Liver (tissue), 9 donors: ENCODE data around the gene ZNF117. TPM values are rescaled to one million over a fixed set of nuclear protein-coding genes. Genes with fewer than 3 reads are reported as not detected.
"Not testable (repeated sequence)": the region's sequence is repeated elsewhere in the genome, so short reads cannot be mapped to it uniquely, and the experiment has no call there.

Experiments used
- DNase-seq: peaks from one replicate; pipeline ENCODE4 v3.0.0-alpha.2; 2017; ENCODE audit warnings: low spot score
- H3K27ac ChIP-seq, 2 donors: one replicate each; pipeline ENCODE4 v1.7.0; 2013; ENCODE audit warnings: inconsistent platforms in 2 of 2, low read length in 2 of 2, control low read depth in 1 of 2, low read depth in 1 of 2, mild to moderate bottlenecking in 1 of 2
- H3K27me3 ChIP-seq, 4 donors: one replicate each; pipeline versions ENCODE4 v1.6.1 to v1.7.0; 2013; ENCODE audit warnings: low read length in 3 of 4, inconsistent platforms in 1 of 4, mild to moderate bottlenecking in 1 of 4, moderate library complexity in 1 of 4; ENCODE audit not compliant: control insufficient read depth in 4 of 4, insufficient read depth in 4 of 4
- H3K36me3 ChIP-seq, 4 donors: one replicate each; pipeline versions ENCODE4 v1.6.1 to v1.7.0; 2013; ENCODE audit warnings: low read length in 3 of 4, mild to moderate bottlenecking in 3 of 4, low read depth in 1 of 4, moderate library complexity in 1 of 4; ENCODE audit not compliant: control insufficient read depth in 4 of 4, insufficient read depth in 3 of 4
- H3K4me1 ChIP-seq, 4 donors: one replicate each; pipeline versions ENCODE4 v1.6.1 to v1.7.0; 2013; ENCODE audit warnings: low read length in 3 of 4, mild to moderate bottlenecking in 3 of 4, moderate library complexity in 1 of 4; ENCODE audit not compliant: control insufficient read depth in 4 of 4, insufficient read depth in 4 of 4
- H3K4me3 ChIP-seq, 3 donors: one replicate each; pipeline versions ENCODE4 v1.6.1 to v1.7.0; 2013; ENCODE audit warnings: low read length in 3 of 3, control low read depth in 1 of 3, low read depth in 1 of 3, mild to moderate bottlenecking in 1 of 3
- H3K9ac ChIP-seq, 2 donors: one replicate each; pipeline ENCODE4 v1.7.0; 2013; ENCODE audit warnings: low read length in 2 of 2, mild to moderate bottlenecking in 2 of 2, moderate library complexity in 2 of 2, control low read depth in 1 of 2, low read depth in 1 of 2
- H3K9me3 ChIP-seq, 4 donors: one replicate each; pipeline versions ENCODE4 v1.6.1 to v1.7.0; 2013; ENCODE audit warnings: low read length in 3 of 4; ENCODE audit not compliant: control insufficient read depth in 4 of 4
- EGR1 ChIP-seq, 2 donors: IDR thresholded peaks; 2 replicates each; pipeline ENCODE4 v1.6.1; 2016 to 2018; ENCODE audit warnings: antibody characterized with exemption in 2 of 2, low read depth in 2 of 2
- FOXA1 ChIP-seq: IDR thresholded peaks from 2 replicates; pipeline ENCODE4 v1.6.1; 2016; ENCODE audit warnings: antibody characterized with exemption
- FOXA2 ChIP-seq: IDR thresholded peaks from 2 replicates; pipeline ENCODE4 v1.6.1; 2016; ENCODE audit warnings: antibody characterized with exemption
- HNF4A ChIP-seq, 2 donors: conservative IDR thresholded peaks; 2 replicates each; pipeline ENCODE4 v1.6.1; 2016; ENCODE audit warnings: antibody characterized with exemption in 2 of 2, mild to moderate bottlenecking in 2 of 2
- HNF4G ChIP-seq: IDR thresholded peaks from 2 replicates; pipeline ENCODE4 v1.6.1; 2016; ENCODE audit warnings: antibody characterized with exemption
- JUND ChIP-seq, 2 donors: IDR thresholded peaks; 2 replicates each; pipeline ENCODE4 v1.6.1; 2016; ENCODE audit warnings: antibody characterized with exemption in 2 of 2
- NR2F2 ChIP-seq: IDR thresholded peaks from 2 replicates; pipeline ENCODE4 v1.6.1; 2016; ENCODE audit warnings: antibody characterized with exemption
- RAD21 ChIP-seq, 2 donors: IDR thresholded peaks; 2 replicates each; pipeline ENCODE4 v1.6.1; 2016; ENCODE audit warnings: antibody characterized with exemption in 2 of 2, mild to moderate bottlenecking in 2 of 2
- RXRA ChIP-seq, 2 donors: IDR thresholded peaks; 2 replicates each; pipeline ENCODE4 v1.6.1; 2017 to 2018; ENCODE audit warnings: antibody characterized with exemption in 2 of 2, mild to moderate bottlenecking in 1 of 2
- SP1 ChIP-seq: IDR thresholded peaks from 2 replicates; pipeline ENCODE4 v1.6.1; 2018; ENCODE audit warnings: antibody characterized with exemption, mild to moderate bottlenecking
- YY1 ChIP-seq: IDR thresholded peaks from 2 replicates; pipeline ENCODE4 v1.6.1; 2016; ENCODE audit warnings: antibody characterized with exemption, mild to moderate bottlenecking
- WGBS: extraction: QIAGEN DNeasy Blood & Tissue Kit; methylation state at CpG from one replicate; pipeline ENCODE4 v1.1.7; 2013; 5-methylcytosine and 5-hydroxymethylcytosine counted together
- polyA plus RNA-seq, 2 donors: library from polyadenylated mRNA; stranded (reverse) in 1 of 2; unstranded in 1 of 2; fragments of 200-250 nt in 1 of 2; fragments of >200 nt in 1 of 2; fragmentation: Nextera tagmentation in 1 of 2; extraction: Ambion mirVana in 1 of 2; gene quantifications; one replicate each; pipeline versions ENCODE4 v1.2.1 to v1.2.3, GENCODE V29; 2013 to 2015
- total RNA-seq, 2 donors: library from RNA; depleted of rRNA; stranded (reverse); fragments of >200 nt; gene quantifications; one replicate each; pipeline ENCODE4 v1.2.3, GENCODE V29; 2014
- TF ChIP-seq, protein P1 (sequence below): IDR thresholded peaks from 2 replicates; pipeline ENCODE4 v1.6.1; 2016; ENCODE audit warnings: antibody characterized with exemption
- TF ChIP-seq, protein P2 (sequence below): IDR thresholded peaks from 2 replicates; pipeline ENCODE4 v1.6.1; 2016; ENCODE audit warnings: antibody characterized with exemption, mild to moderate bottlenecking
- TF ChIP-seq, protein P3 (sequence below): fragments of 150-350 bp; IDR thresholded peaks from 2 replicates; pipeline ENCODE4 v1.5.1; 2017; ENCODE audit warnings: improper control_type of control experiment, low read depth, low read length; ENCODE audit not compliant: missing input control
- TF ChIP-seq, protein P4 (sequence below): IDR thresholded peaks from 2 replicates; pipeline ENCODE4 v1.6.1; 2016; ENCODE audit warnings: antibody characterized with exemption
- donor health status: healthy.
- donor health status: healthy.
- donor health status: healthy.
- donor health status: healthy.
- donor health status: healthy.

The ZNF117 gene
- total and polyA plus RNA-seq, 4 donors: 0.69 to 4.3 (median 2.5) TPM

DNA sequence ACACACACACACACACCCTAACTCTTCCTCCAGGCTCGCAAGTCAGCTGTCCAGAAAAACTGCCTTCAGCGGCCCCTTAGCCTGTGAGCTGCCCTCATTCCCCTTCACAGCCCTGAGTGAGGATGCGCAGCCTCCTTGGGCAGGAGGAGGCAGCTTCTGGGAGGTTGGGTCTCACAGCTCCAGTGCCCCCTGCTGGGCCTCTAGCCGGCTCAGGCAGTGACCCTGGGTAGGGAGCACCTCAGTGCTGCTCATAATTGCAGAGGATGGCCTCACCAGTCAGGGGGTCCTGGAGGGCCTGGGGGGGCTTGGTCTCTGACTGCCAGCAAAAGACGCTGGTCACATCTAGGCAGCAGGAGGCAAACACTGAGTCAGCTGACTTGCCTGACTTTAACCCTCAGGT lies 44.1 kb downstream of the ZNF117 start:
- Histone ChIP-seq H3K27me3 (no peaks in the 10 kb centered on the region), H3K4me3 (no peak overlapping the region), H3K9ac (no peak overlapping the region), H3K36me3 (no peaks in the 10 kb centered on the region), H3K9me3 (peaks cover 0 to 5% (median 0%) of the 10 kb centered on the region in 4 donors), H3K4me1 (peaks cover 7 to 10% (median 9%) of the 10 kb centered on the region in 4 donors), H3K27ac (no peak overlapping the region)
- TF ChIP-seq HNF4G (no peak), EGR1 (IDR thresholded peaks at IDR 0.05; ENCODE audit: low read depth in 2 of 2) (no peak), NR2F2 (no peak), RAD21 (IDR thresholded peaks at IDR 0.05) (no peak), RXRA (IDR thresholded peaks at IDR 0.05) (no peak), SP1 (no peak), FOXA1 (no peak), JUND (IDR thresholded peaks at IDR 0.05) (no peak), YY1 (no peak), FOXA2 (no peak)
- TF ChIP-seq, protein P1, sequence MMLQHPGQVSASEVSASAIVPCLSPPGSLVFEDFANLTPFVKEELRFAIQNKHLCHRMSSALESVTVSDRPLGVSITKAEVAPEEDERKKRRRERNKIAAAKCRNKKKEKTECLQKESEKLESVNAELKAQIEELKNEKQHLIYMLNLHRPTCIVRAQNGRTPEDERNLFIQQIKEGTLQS: no peak
- TF ChIP-seq, protein P2, sequence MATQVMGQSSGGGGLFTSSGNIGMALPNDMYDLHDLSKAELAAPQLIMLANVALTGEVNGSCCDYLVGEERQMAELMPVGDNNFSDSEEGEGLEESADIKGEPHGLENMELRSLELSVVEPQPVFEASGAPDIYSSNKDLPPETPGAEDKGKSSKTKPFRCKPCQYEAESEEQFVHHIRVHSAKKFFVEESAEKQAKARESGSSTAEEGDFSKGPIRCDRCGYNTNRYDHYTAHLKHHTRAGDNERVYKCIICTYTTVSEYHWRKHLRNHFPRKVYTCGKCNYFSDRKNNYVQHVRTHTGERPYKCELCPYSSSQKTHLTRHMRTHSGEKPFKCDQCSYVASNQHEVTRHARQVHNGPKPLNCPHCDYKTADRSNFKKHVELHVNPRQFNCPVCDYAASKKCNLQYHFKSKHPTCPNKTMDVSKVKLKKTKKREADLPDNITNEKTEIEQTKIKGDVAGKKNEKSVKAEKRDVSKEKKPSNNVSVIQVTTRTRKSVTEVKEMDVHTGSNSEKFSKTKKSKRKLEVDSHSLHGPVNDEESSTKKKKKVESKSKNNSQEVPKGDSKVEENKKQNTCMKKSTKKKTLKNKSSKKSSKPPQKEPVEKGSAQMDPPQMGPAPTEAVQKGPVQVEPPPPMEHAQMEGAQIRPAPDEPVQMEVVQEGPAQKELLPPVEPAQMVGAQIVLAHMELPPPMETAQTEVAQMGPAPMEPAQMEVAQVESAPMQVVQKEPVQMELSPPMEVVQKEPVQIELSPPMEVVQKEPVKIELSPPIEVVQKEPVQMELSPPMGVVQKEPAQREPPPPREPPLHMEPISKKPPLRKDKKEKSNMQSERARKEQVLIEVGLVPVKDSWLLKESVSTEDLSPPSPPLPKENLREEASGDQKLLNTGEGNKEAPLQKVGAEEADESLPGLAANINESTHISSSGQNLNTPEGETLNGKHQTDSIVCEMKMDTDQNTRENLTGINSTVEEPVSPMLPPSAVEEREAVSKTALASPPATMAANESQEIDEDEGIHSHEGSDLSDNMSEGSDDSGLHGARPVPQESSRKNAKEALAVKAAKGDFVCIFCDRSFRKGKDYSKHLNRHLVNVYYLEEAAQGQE: no peak
- TF ChIP-seq, protein P3, sequence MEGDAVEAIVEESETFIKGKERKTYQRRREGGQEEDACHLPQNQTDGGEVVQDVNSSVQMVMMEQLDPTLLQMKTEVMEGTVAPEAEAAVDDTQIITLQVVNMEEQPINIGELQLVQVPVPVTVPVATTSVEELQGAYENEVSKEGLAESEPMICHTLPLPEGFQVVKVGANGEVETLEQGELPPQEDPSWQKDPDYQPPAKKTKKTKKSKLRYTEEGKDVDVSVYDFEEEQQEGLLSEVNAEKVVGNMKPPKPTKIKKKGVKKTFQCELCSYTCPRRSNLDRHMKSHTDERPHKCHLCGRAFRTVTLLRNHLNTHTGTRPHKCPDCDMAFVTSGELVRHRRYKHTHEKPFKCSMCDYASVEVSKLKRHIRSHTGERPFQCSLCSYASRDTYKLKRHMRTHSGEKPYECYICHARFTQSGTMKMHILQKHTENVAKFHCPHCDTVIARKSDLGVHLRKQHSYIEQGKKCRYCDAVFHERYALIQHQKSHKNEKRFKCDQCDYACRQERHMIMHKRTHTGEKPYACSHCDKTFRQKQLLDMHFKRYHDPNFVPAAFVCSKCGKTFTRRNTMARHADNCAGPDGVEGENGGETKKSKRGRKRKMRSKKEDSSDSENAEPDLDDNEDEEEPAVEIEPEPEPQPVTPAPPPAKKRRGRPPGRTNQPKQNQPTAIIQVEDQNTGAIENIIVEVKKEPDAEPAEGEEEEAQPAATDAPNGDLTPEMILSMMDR: no peak
- TF ChIP-seq, protein P4, sequence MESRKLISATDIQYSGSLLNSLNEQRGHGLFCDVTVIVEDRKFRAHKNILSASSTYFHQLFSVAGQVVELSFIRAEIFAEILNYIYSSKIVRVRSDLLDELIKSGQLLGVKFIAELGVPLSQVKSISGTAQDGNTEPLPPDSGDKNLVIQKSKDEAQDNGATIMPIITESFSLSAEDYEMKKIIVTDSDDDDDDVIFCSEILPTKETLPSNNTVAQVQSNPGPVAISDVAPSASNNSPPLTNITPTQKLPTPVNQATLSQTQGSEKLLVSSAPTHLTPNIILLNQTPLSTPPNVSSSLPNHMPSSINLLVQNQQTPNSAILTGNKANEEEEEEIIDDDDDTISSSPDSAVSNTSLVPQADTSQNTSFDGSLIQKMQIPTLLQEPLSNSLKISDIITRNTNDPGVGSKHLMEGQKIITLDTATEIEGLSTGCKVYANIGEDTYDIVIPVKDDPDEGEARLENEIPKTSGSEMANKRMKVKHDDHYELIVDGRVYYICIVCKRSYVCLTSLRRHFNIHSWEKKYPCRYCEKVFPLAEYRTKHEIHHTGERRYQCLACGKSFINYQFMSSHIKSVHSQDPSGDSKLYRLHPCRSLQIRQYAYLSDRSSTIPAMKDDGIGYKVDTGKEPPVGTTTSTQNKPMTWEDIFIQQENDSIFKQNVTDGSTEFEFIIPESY: no peak
- 54% methylated on average over 5 of the region's 5 CpGs for WGBS
- peak; percentile 77 for DNase-seq

DNA sequence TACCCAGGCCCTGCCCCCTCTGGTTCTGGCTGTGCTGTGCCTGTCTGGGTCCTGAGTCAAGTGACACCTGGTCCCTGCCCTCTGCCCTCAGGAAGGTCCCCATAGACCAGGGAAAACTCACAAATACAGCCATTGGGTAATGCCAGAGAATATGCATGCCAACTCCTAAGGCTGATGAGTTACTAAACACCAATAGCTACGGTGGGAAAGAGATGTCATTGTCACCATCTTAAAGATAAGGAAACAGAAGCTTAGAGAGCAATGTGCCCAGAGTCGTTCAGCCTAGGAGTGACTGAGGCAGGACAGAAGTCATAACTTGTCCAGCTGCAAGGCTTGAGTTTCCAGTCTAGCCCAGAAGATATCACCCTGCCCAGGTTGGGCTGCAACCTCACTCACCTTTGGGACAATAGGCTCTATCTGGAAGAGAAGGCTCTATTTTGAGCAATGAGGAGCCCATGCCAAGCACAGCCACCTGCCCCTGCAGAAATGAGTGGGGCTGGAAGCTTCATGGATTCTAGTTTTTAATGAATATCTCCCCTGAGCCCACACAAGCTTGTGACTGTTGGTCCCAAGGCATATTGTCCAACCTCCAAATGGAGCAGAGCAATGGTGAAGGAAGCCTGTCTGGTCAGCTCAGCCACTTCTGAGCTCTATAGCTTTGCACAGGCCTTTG lies 45.2 kb downstream of the ZNF117 start:
- TF ChIP-seq HNF4A (conservative IDR thresholded peaks at IDR 0.05): peak in 1 of 2 donors; percentile 15
- no peak for TF ChIP-seq NR2F2
- H3K27me3 ChIP-seq: no peaks in the 10 kb centered on the region

DNA sequence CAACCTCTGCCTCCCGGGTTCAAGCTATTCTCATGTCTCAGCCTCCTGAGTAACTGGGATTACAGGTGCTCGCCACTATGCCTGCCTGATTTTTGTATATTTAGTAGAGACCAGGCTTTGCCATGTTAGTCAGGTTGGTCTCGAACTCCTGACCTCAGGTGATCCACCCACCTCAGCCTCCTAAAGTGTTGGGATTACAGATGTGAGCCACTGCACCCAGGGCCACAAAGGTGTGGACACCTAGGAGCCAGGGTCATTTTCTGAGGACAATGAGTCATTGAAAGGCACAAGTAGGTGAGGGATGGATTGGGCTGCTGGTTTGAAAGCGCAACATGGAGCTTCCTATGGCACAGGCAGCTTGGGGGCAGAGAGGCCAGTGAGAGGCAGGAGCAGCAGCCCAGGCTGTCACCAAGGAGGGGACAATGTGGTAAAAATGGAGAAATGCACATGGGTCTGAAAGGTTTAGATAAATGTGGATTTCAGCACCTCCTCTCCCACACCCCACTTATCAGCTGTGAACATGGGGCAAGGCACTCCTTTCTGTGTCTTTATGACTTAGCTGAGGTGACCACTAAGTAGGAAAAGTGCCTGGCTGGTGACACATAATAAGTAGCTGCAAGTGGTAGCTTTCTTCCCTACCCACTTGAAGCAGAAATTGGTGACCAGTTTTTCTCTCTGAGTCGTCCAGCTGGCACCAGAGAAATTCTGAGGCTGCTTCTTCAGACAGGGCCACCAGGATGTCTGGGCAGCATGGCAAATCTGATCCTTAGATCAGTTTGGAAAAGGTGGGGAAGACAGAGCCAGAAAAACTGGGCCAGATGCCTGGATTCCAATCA lies 46.0 kb downstream of the ZNF117 start:
- H3K36me3 ChIP-seq, H3K27me3 ChIP-seq, H3K9me3 ChIP-seq, H3K27ac ChIP-seq, H3K4me3 ChIP-seq, H3K9ac ChIP-seq: not testable (repeated sequence)
- peak; percentile 43 for DNase-seq
- 87% methylated on average over 5 of the region's 5 CpGs for WGBS
- H3K4me1 ChIP-seq: peaks cover 7 to 10% (median 9%) of the 10 kb centered on the region in 4 donors

More for the DNA sequence above, 45.2 kb downstream of the ZNF117 start:
- H3K9ac ChIP-seq: no peak overlapping the region
- no peak overlapping the region for H3K27ac ChIP-seq
- no peak overlapping the region for H3K4me3 ChIP-seq
- H3K9me3 ChIP-seq: peaks cover 0 to 5% (median 0%) of the 10 kb centered on the region in 4 donors
- 44% methylated on average over 2 of the region's 2 CpGs for WGBS
- no peaks in the 10 kb centered on the region for H3K36me3 ChIP-seq
- DNase-seq: peak; percentile 40
- H3K4me1 ChIP-seq: peaks cover 7 to 10% (median 9%) of the 10 kb centered on the region in 4 donors

DNA sequence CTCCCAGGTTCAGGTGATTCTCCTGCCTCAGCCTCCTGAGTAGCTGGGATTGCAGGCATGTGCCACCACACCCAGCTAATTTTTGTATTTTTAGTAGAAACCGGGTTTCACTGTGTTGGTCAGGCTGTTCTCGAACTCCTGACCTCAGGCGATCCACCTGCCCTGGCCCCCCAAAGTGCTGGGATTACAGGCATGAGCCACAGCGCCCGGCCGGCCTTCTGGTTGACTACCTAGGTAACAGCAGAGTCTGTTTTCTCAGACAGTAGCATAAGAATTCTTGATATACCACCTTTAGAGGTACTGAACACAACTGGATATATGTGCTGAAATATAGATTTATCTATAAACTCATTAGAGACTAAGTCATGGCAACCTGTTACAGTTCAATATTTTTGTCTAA lies 50.8 kb downstream of the ZNF117 start:
- H3K27me3 ChIP-seq, H3K4me1 ChIP-seq, H3K36me3 ChIP-seq, H3K27ac ChIP-seq, H3K9me3 ChIP-seq, H3K9ac ChIP-seq, DNase-seq, H3K4me3 ChIP-seq: not testable (repeated sequence)
- 96% methylated on average over 6 of the region's 6 CpGs for WGBS
